Activated naive CD4-positive, alpha-beta T cell treated with anti-CD3 and anti-CD28 coated beads, Interleukin-2, amount 50 U/mL, for 24 hours (primary cell): ENCODE data around the gene NOVA2.

Source experiments
- H3K27ac Mint-ChIP-seq: one replicate; pipeline ENCODE4 v1.8.0; 2021; ENCODE audit warnings: mild to moderate bottlenecking, mixed read lengths
- H3K27me3 Mint-ChIP-seq: one replicate; pipeline ENCODE4 v1.8.0; 2021; ENCODE audit warnings: mixed read lengths
- H3K36me3 Mint-ChIP-seq: one replicate; pipeline ENCODE4 v1.8.0; 2021; ENCODE audit warnings: mixed read lengths
- H3K4me1 Mint-ChIP-seq: one replicate; pipeline ENCODE4 v1.8.0; 2021; ENCODE audit warnings: mixed read lengths
- H3K4me3 Mint-ChIP-seq: one replicate; pipeline ENCODE4 v1.8.0; 2021; ENCODE audit warnings: mild to moderate bottlenecking, mixed read lengths
- H3K9me3 Mint-ChIP-seq: one replicate; pipeline ENCODE4 v1.8.0; 2021; ENCODE audit warnings: mixed read lengths

NOVA2 gene

GRCh38 chr19:45883881-45884681, 89.6 kb downstream of the NOVA2 start:
- H3K4me1 Mint-ChIP-seq, result peaks cover 19% of the 10 kb centered on the region
- H3K27ac Mint-ChIP-seq, result no peak overlapping the region
- H3K36me3 Mint-ChIP-seq, result peaks cover 2% of the 10 kb centered on the region
- H3K4me3 Mint-ChIP-seq, result peak overlapping the region; percentile 90
- no peaks in the 10 kb centered on the region for H3K9me3 Mint-ChIP-seq
- H3K27me3 Mint-ChIP-seq, result no peaks in the 10 kb centered on the region
